ENCODE data around the gene GTPBP1. TPM values are rescaled to one million over a fixed set of nuclear protein-coding genes. Genes with fewer than 3 reads are reported as not detected.

The GTPBP1 gene
- polyA plus RNA-seq, 1 of the 3 experiments (the other 2 are of a cell fraction): 15.2 TPM

DNA sequence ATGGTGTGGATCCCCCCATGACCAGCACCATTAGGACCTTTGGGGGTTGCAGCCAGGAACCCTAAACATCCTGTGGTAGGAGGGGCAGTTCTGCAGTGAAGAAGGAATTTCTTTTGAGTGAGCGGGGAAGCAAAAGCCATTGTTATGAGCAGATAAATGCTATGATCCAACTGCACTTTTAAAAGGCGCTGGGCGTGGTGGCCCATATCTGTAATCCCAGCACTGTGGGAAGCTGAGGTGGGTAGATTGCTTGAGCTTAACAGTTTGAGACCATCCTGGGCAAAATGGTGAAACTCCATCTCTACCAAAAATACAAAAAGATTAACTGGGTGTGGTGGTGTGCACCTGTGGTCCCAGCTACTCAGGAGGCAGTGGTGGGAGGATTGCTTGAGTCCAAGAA lies 29.9 kb upstream of the GTPBP1 start:
- Histone ChIP-seq H3K4me2 (no peak overlapping the region), H3K4me3 (ENCODE audit: low read depth in 2 of 2, low read length in 1 of 2) (no peak overlapping the region), H3K9me2 (no peaks in the 10 kb centered on the region), H3K27ac (ENCODE audit: low read depth in 2 of 2, low read length in 1 of 2) (no peak overlapping the region), H3K27me3 (ENCODE audit: insufficient read depth) (no peaks in the 10 kb centered on the region), H3K36me3 (replicated peaks in 1 of 2; ENCODE audit: control insufficient read depth in 1 of 2, insufficient read depth in 2 of 2, low read length in 1 of 2) (peaks cover 0 to 3% of the 10 kb centered on the region in 2 experiments), H3K4me1 (ENCODE audit: control insufficient read depth in 1 of 2, insufficient read depth in 2 of 2, low read depth in 1 of 2, low read length in 1 of 2) (no peaks in the 10 kb centered on the region), H3K79me2 (ENCODE audit: insufficient read depth) (no peaks in the 10 kb centered on the region), H3K9ac (no peak overlapping the region), H2AFZ (ENCODE audit: low read depth) (no peak overlapping the region), H4K20me1 (ENCODE audit: insufficient read depth) (no peaks in the 10 kb centered on the region), H3F3A (replicated peaks; ENCODE audit: insufficient read depth) (no peaks in the 10 kb centered on the region), H3K9me3 (no peaks in the 10 kb centered on the region)
- no peak for TF ChIP-seq RXRA (IDR thresholded peaks at IDR 0.05; ENCODE audit: borderline replicate concordance, low read depth)
- TF ChIP-seq, protein P1, sequence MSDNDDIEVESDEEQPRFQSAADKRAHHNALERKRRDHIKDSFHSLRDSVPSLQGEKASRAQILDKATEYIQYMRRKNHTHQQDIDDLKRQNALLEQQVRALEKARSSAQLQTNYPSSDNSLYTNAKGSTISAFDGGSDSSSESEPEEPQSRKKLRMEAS (IDR thresholded peaks at IDR 0.05; ENCODE audit: low read depth): no peak
- TF ChIP-seq CHD2 (IDR thresholded peaks at IDR 0.05; ENCODE audit: low read length, partially characterized antibody): no peak
- no peak for TF ChIP-seq TCF12 (IDR thresholded peaks at IDR 0.05)
- ChIA-PET CTCF (no interaction called here), POLR2A (no interaction called here)
- DNase-seq: no peak
- 96% methylated on average over 3 of the region's 3 CpGs for WGBS (ENCODE audit: low lambda C conversion rate)

DNA sequence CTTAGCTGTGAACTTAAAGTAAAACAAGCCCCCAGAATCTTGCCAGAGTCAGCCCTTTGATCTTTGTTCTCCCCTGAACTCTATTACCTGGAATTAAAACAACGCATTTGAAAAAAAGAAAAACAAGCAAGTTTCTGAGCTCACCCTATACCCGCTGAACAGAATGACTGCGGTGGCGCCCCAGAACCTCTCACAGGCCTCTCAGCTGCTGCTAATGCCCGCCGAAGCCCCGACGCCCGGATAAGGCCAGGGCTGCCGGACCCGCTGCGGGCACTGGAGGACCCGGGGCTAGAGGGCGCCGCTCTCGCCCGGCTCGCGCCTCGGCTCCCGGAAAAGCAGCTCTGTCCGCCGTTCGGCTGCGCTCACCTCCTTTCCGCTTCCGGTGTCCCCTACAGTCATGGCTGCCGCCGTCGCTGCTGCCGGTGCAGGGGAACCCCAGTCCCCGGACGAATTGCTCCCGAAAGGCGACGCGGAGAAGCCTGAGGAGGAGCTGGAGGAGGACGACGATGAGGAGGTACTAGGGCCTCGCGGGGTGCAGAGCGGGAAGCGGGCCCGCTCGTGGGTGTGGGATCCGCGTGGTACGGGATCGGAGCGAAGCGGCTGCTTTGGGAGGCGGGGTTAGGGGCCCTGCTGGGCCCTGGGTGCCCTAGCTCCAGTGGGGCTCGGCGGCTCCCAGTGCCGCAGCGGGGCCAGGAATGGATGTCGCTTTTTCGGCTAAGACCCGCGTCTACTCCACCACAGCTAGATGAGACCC lies 24.0 kb upstream of the GTPBP1 start, which contains the start of gene TOMM22:
Gene TOMM22, plus strand, starts transcription at position 376 of the 754 bp plus-strand sequence. Its CDS starts 22 bp downstream, at position 398.
- H3K4me1 ChIP-seq (ENCODE audit: control insufficient read depth in 1 of 2, insufficient read depth in 2 of 2, low read depth in 1 of 2, low read length in 1 of 2): no peaks in the 10 kb centered on the region; a peak in 1 of 4 replicates
- H3K4me2 ChIP-seq: peak within 1 kb of the TSS; percentile 74
- H3K27me3 ChIP-seq (ENCODE audit: insufficient read depth): no peaks in the 10 kb centered on the region
- ChIA-PET CTCF (interaction anchor here (0.6 to 2.1 kb wide), 9 partner anchors 11 to 88 kb away, joined by 3 to 13 read pairs (median 4); no protein-coding TSS in a partner anchor), POLR2A (interaction anchor here (0.6 to 1.7 kb wide), 3 partner anchors 11 to 199 kb away, joined by 3 to 8 read pairs (median 3); partner anchors contain the start of gene JOSD1)
- H3K27ac ChIP-seq (ENCODE audit: low read depth in 2 of 2, low read length in 1 of 2): peak within 1 kb of the TSS; percentile 22 to 47; a peak in 2 of 4 replicates
- peaks cover 13% of the 10 kb centered on the region for H3K79me2 ChIP-seq (ENCODE audit: insufficient read depth)
- 4% methylated on average over 8 of the region's 60 CpGs for WGBS (ENCODE audit: low lambda C conversion rate)
- no peaks in the 10 kb centered on the region for H3F3A ChIP-seq (replicated peaks; ENCODE audit: insufficient read depth)
- peak within 1 kb of the TSS; percentile 74 for H2AFZ ChIP-seq (ENCODE audit: low read depth)
- peak within 1 kb of the TSS; percentile 73 for H3K9ac ChIP-seq
- H3K9me3 ChIP-seq: no peaks in the 10 kb centered on the region
- no peak for TF ChIP-seq TEAD4 (IDR thresholded peaks at IDR 0.05; ENCODE audit: borderline replicate concordance, insufficient read depth)
- TF ChIP-seq CHD2 (IDR thresholded peaks at IDR 0.05; ENCODE audit: low read length, partially characterized antibody): peak; percentile 34
- TF ChIP-seq TCF12 (IDR thresholded peaks at IDR 0.05): 0 out of 2 replicates have a peak, but pooled peaks have one; percentile 7
- TF ChIP-seq MEF2A (IDR thresholded peaks at IDR 0.05; ENCODE audit: borderline replicate concordance, low read depth): no peak
- TF ChIP-seq SMC3 (IDR thresholded peaks at IDR 0.05; ENCODE audit: low read depth, low read length): 0 out of 2 replicates have a peak, but pooled peaks have one; percentile 12
- peak; percentile 60 for TF ChIP-seq POLR2AphosphoS5 (IDR thresholded peaks at IDR 0.05; ENCODE audit: low read depth, low read length)
- TF ChIP-seq, protein P2, sequence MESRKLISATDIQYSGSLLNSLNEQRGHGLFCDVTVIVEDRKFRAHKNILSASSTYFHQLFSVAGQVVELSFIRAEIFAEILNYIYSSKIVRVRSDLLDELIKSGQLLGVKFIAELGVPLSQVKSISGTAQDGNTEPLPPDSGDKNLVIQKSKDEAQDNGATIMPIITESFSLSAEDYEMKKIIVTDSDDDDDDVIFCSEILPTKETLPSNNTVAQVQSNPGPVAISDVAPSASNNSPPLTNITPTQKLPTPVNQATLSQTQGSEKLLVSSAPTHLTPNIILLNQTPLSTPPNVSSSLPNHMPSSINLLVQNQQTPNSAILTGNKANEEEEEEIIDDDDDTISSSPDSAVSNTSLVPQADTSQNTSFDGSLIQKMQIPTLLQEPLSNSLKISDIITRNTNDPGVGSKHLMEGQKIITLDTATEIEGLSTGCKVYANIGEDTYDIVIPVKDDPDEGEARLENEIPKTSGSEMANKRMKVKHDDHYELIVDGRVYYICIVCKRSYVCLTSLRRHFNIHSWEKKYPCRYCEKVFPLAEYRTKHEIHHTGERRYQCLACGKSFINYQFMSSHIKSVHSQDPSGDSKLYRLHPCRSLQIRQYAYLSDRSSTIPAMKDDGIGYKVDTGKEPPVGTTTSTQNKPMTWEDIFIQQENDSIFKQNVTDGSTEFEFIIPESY (IDR thresholded peaks at IDR 0.05; ENCODE audit: borderline replicate concordance, low read depth): peak; percentile 33; the same call in 1 of the 2 replicates
- TF ChIP-seq EZH2phosphoT487 (IDR thresholded peaks at IDR 0.05; ENCODE audit: borderline replicate concordance, low read depth): no peak
- peak; percentile 64; the same call in 1 of the 2 replicates for TF ChIP-seq MXI1 (IDR thresholded peaks at IDR 0.05; ENCODE audit: low read depth, low read length)
- TF ChIP-seq ELF1 (IDR thresholded peaks at IDR 0.05): peak; percentile 76
- no peak for TF ChIP-seq RXRA (IDR thresholded peaks at IDR 0.05; ENCODE audit: borderline replicate concordance, low read depth)
- TF ChIP-seq JUND (IDR thresholded peaks at IDR 0.05): no peak
- TF ChIP-seq, protein P3, sequence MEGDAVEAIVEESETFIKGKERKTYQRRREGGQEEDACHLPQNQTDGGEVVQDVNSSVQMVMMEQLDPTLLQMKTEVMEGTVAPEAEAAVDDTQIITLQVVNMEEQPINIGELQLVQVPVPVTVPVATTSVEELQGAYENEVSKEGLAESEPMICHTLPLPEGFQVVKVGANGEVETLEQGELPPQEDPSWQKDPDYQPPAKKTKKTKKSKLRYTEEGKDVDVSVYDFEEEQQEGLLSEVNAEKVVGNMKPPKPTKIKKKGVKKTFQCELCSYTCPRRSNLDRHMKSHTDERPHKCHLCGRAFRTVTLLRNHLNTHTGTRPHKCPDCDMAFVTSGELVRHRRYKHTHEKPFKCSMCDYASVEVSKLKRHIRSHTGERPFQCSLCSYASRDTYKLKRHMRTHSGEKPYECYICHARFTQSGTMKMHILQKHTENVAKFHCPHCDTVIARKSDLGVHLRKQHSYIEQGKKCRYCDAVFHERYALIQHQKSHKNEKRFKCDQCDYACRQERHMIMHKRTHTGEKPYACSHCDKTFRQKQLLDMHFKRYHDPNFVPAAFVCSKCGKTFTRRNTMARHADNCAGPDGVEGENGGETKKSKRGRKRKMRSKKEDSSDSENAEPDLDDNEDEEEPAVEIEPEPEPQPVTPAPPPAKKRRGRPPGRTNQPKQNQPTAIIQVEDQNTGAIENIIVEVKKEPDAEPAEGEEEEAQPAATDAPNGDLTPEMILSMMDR (IDR thresholded peaks at IDR 0.05): peak; percentile 61
- TF ChIP-seq TAF1 (IDR thresholded peaks at IDR 0.05; ENCODE audit: borderline replicate concordance, low read depth, low read length): peak; percentile 90
- TF ChIP-seq YY1 (IDR thresholded peaks at IDR 0.05; ENCODE audit: low read depth): peak; percentile 96
- TF ChIP-seq SIN3A (IDR thresholded peaks at IDR 0.05; ENCODE audit: borderline replicate concordance, low read depth, low read length): peak; percentile 69; the same call in 1 of the 2 replicates
- TF ChIP-seq EP300 (IDR thresholded peaks at IDR 0.05; ENCODE audit: borderline replicate concordance in 1 of 2, low read depth in 1 of 2, low read length in 1 of 2): 0 out of 4 replicates have a peak, but pooled peaks of 1 of the 2 experiments have one; percentile 7
- TF ChIP-seq, protein P4, sequence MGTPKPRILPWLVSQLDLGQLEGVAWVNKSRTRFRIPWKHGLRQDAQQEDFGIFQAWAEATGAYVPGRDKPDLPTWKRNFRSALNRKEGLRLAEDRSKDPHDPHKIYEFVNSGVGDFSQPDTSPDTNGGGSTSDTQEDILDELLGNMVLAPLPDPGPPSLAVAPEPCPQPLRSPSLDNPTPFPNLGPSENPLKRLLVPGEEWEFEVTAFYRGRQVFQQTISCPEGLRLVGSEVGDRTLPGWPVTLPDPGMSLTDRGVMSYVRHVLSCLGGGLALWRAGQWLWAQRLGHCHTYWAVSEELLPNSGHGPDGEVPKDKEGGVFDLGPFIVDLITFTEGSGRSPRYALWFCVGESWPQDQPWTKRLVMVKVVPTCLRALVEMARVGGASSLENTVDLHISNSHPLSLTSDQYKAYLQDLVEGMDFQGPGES (IDR thresholded peaks at IDR 0.05; ENCODE audit: low read depth, low read length): no peak
- TF ChIP-seq GABPA (IDR thresholded peaks at IDR 0.05; ENCODE audit: low read depth): peak; percentile 98
- TF ChIP-seq, protein P1 (IDR thresholded peaks at IDR 0.05; ENCODE audit: low read depth): peak; percentile 67
- H4K20me1 ChIP-seq (ENCODE audit: insufficient read depth): no peaks in the 10 kb centered on the region
- no peaks in the 10 kb centered on the region for H3K9me2 ChIP-seq
- peak within 1 kb of the TSS; percentile 72 to 80 for H3K4me3 ChIP-seq (ENCODE audit: low read depth in 2 of 2, low read length in 1 of 2)
- DNase-seq: peak; percentile 91
- peaks cover 0 to 17% of the 10 kb centered on the region in 2 experiments for H3K36me3 ChIP-seq (replicated peaks in 1 of 2; ENCODE audit: control insufficient read depth in 1 of 2, insufficient read depth in 2 of 2, low read length in 1 of 2)
